Glomerular endothelial cell (primary cell): ENCODE data around the gene RBMS3. TPM values are rescaled to one million over a fixed set of nuclear protein-coding genes. Genes with fewer than 3 reads are reported as not detected.
A peak's percentile ranks its signal among the peaks of the same experiment; 100 is the strongest.
"Not testable (repeated sequence)": the region's sequence is repeated elsewhere in the genome, so short reads cannot be mapped to it uniquely, and the experiment has no call there.

ENCODE experiments used
- DNase-seq: peaks from one replicate; pipeline ENCODE4 v3.0.0-alpha.2; 2011; ENCODE audit warnings: low read depth, low spot score; ENCODE audit errors: extremely low read depth
- total RNA-seq: library from RNA; depleted of rRNA; stranded (reverse); fragments of >200 nt; gene quantifications from 2 replicates; pipeline ENCODE4 v1.2.3, GENCODE V29; 2015

Gene RBMS3
- 24.0 and 36.8 TPM in 2 replicates for total RNA-seq

DNA sequence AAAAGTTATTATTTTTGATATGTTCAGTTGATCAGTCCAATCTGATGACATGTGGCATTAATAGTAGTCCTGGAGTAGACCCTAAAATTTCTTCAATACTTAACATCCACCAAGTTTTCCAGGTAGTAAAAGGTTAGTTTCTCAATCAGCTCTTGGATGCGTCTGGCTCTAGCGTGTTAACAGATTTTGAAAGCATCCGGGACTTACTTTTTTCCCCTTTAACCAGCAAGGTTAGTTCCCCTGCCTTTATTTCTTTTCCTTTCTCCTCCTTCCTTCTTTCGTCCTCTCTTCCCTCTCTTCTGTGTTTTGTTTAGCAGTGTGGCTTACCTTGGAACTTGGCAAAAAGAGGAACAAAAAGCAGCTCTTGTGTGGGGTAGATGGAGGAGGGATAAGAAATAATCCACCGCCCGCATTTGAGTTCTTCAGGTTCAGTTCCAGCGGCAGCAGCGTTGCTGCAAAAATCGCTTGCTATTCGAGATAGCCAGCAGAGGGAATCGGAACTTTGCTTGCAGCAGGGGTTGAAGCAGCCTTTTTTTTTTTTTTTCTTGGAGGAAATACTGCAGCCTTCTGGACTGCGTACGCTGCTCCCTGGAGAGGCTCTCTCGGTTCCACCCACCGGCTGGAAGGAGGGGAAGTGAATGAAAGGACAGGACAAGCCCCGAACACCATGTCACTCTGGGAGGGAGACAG lies at the start of gene RBMS3:
Gene RBMS3 (plus strand): TSS at position 668 of the 690 bp plus-strand sequence.
- no peak for DNase-seq

GRCh38 chr3:29233126-29233525 lies 47.7 kb upstream of the RBMS3 start:
- not testable (repeated sequence) for DNase-seq

DNA sequence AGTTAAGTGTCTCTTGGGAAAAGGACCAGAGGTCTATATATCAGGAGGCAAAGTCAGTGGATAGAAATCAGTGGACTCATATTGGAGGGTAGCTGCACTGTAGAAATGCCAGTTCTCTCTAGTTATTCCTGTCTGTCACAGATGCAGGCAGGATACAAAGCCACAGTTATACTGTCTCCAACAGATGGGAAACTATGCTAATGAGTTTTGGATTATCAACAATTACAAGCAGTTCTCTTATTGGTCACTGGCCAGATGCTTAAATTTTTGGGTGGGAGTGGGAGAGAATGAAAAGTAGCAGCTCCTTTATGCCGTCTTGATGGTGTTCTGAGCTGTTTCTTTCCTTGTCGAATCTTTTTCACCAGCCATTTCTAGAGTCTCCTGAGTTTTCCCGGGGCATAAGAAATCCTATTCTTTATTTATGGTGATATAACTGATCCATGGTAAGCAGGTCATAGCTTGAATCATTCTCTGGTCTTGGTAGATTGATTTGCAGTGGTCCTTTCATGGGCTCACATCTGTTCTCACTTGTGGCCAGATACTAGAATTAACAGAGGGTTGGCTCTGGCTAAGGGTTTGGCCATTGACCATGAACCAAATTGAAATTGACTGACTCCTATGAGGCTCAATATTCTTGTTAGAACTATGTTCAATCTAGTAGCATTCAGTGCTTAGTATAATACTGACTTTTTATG lies 44.6 kb upstream of the RBMS3 start:
- no peak for DNase-seq

DNA sequence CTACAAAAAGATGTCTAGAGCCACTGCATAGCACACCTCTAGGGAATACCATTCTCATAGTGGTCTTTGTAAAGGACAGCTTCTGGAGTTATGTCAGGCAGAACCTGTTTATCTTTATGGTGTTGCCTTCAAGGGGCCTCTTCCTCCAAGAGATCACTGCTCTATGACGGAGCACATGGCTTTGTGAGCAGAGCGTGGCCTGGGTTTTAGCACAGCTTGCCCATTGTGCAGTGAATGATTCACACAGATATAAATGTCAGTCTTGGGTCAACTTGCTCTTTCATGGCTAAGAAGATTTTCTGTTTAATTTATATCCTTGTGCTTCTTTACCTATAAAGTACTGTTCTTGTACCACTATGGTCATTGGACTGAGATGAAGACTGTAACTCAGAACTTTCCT lies 41.5 kb upstream of the RBMS3 start:
- DNase-seq: no peak

DNA sequence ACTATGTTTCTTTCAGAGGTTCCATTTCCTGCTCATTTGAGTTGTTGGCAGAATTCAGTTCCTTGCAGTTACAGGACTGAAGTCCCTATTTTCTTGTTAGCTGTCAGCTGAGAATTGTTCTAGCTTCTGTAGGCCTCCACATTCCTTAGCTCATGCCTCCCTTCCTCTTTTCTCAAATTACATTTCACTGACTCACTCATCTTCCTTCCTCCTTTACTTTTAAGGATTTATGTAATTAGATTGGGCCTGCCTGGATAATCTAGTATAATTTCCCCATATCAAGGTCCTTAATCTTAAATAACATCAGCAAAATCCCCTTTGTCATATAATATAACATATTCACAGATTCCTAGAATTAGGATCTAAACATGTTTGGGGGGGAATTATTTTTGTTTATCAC lies 40.6 kb upstream of the RBMS3 start:
- peak; percentile 68 for DNase-seq

GRCh38 chr3:29240887-29241286 lies 40.0 kb upstream of the RBMS3 start:
- no peak for DNase-seq

GRCh38 chr3:29241855-29242254 lies 39.0 kb upstream of the RBMS3 start:
- DNase-seq: no peak

GRCh38 chr3:29242296-29242695 lies 38.6 kb upstream of the RBMS3 start:
- DNase-seq: no peak

DNA sequence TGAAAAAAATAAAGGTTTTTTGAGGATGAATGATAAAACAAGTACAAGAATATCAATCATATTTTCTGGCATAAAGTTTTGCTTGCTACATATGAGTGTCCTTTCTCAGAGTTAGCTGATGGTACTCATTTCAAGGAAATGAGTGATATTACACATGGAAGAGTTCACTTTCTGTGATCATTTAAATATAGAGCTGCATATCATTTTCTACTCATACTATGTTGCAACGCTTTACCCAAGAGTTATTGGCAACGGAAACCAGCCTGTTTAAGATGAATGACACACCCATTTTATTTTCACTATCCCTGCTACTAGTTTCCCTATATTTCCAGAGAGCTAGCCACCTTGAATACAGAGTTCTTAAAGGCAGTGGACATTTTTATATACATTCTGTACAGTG lies 35.4 kb upstream of the RBMS3 start:
- no peak for DNase-seq

- no peak for DNase-seq
Observed at GRCh38 chr3:29247088-29247745, 33.7 kb upstream of the RBMS3 start.

DNA sequence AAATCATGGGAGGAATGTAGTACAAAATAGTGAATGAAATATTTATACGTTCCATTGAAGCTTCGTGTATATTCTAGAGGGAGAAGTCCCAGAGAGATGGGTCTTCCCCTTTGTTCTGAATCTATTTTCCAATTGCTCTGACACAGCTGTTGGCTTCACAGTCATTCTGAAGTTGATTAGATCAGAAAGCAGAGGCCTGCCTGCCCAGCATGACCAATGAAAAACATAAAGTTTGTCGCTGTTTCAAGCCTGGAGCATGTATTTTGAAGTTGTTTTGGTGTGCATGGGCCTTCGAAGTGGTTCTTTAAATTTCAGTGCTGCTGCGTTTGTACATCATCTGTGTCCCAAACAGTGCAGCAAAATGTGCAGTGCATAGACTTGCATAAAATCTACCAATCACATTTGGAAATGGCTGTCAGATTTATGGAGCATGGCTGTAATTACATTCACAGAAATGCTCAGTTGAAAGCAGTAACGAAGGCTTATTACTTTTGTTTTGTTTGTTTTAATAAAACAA lies 31.0 kb upstream of the RBMS3 start:
- no peak for DNase-seq

DNA sequence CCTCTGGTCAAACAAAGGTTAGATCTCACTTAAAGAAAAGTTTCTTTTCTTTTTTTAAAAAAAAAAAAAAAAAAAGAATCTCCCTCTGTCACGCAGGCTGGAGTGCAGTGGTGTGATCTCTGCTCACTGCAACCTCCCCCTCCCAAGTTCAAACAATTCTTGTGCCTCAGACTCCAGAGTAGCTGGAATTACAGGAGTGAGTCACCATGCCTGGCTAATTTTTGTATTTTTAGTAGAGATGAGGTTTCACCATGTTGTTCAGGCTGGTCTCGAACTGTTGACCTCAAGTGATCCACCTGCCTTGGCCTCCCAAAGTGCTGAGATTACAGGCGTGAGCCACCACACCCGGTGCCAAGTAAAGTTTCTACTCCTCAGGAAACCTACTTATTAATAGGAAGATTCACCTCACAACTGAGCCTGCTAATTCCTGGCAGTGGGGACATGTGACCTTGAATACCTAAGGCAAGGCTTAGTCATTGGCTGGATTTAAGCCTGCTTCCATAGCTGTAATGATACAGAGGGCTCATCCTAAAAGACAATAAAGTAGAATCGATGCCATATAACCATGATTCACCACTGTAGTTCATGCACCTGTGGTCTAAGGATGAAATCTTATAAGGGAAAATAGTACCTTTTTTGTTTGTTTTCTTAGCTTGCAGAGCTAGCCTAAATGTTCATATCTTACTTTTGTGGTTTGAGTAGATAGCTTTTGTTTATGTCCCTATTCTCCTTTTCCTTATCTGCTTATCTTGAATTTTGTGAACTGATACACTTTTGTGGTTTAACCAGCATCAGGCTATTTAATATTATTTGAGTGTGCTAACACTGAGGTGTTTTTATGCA lies 24.8 kb upstream of the RBMS3 start:
- no peak for DNase-seq

DNA sequence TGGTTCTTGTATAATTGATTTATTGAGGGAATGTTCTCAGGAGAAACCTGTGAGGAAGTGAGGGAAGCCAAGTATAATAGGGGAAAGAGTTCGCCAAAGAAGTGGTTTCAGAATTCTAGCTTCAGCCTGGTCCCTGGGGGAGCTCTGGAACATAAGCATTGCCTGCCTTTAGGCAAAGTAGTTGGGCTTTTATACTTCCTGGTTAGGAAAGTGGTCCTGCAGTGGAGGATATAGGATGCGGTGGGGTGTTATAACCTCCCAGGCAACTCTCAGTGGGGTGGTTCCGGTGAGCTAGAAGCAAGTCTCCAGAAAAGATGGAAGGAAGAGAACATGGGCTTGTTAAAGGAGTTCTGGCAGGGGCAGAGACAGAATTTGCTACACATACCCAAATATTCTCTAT lies 22.7 kb upstream of the RBMS3 start:
- DNase-seq: no peak

GRCh38 chr3:29261119-29261518 lies 19.8 kb upstream of the RBMS3 start:
- DNase-seq: no peak

DNA sequence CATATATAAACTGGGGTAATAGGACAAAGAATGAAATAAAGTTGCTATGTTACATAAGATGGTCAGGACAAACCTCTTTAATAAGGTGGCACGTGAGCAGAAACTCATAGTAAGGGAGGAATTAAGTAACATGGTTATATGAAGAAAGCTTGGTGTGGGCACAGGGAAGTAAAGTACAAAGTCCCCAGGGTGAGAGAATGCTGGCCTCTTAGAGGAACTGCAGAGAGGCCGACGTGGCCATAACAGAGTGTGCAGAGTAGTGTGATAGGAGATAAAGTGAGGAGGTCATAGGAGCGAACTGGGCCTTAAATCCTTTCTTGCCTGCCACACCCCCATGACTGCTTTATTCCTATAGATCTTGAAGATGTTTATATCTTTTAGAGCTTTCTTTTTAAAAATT lies 17.4 kb upstream of the RBMS3 start:
- no peak for DNase-seq

- no peak for DNase-seq
Observed at GRCh38 chr3:29265509-29266072, 15.3 kb upstream of the RBMS3 start.

DNA sequence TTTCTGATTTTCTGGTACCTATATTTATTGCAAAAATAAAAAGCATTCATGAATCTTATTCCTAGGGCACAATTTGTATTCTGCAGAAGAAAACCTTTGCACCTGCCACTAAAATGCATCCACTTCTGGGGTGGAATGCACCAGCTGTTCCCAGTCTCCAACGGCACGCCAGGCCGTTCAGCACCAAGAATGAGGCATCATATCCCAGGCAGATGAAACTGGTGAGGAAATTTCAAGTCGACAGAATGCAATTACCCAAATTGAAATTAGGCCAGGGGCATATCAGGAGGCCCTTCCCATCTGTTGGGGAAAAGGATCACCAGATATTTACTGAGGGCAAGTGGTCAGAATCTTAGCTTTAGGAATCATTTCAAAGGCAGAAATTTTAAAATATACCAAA lies 13.6 kb upstream of the RBMS3 start:
- no peak for DNase-seq

GRCh38 chr3:29268651-29269050 lies 12.2 kb upstream of the RBMS3 start:
- no peak for DNase-seq

DNA sequence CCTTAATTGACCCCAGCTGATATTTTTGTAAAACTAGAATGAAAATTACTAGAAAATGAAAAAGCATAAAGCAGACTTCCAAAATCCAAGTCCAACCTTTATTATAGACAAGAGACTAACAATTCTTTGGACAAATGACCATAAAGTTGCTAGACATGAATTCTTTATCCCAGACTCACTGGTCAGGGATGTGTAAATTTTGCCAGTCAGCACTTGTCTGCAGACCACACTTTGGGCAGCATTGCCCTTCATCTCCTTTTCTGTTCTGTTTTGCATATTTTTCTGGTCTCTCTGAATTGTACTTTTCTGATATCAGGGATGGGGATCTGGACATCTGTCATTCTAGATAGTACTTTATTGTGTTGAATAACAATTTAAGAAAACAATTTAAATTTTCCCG lies 10.1 kb upstream of the RBMS3 start:
- no peak for DNase-seq

GRCh38 chr3:29271475-29271874 lies 9.4 kb upstream of the RBMS3 start:
- no peak for DNase-seq

DNA sequence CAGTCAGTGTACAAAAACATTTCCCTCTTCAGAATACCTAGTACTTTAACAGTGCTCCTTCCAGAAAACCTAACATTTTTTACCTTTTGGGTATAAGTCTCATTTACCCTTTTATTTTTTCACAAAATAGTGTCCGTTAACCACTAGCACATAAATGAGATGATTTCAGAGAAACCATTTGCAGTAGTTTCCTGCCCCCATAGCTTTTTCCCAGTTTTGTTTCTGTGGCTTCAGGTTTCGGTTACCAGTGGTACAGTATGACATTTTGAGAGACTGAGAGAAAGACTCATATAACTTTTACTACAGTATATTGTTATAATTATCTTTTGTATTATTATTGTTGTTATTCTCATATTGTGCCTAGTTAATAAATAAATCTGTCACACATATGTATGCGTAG lies 6.2 kb upstream of the RBMS3 start:
- DNase-seq: no peak
